HG03432 (cell line): ENCODE measurements around the gene ARHGAP20.

Experiments used
- ATAC-seq: cut with Tn5 transposase; IDR thresholded peaks from one replicate; pipeline ENCODE4 v1.9.1; 2021; ENCODE audit warnings: mild to moderate bottlenecking, moderate library complexity; ENCODE audit not compliant: unreplicated experiment

ARHGAP20 gene

GRCh38 chr11:110711776-110712658, at the start of gene ARHGAP20:
TSS of gene ARHGAP20 (minus strand) at chr11:110712437. CDS start at chr11:110712231, 206 bp downstream.
- ATAC-seq = peak; percentile 90

- ATAC-seq = no peak
These were observed 49.8 kb upstream of the ARHGAP20 start for GRCh38 chr11:110761991-110762390.

DNA sequence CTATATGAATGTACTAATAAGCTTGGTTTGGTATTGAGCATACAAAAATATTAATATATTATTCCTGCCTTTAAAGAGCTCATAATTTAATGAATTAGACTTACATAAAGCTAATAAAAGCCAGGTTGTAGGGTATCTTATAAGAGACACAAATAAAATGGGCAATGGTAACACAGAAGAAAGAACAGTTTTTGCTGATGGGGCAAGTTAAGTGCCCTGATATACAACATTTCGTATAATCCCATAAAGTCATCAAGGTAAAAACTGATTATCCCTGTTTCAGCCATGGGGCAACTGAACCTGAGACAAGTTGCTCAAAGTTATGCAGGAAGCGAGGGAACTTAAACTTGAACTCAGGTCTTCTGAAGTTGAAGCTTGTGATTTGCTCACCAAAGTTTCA, 48.9 kb upstream of the ARHGAP20 start:
- ATAC-seq = no peak

- ATAC-seq = no peak
These were observed 47.7 kb upstream of the ARHGAP20 start for GRCh38 chr11:110759972-110760381.

DNA sequence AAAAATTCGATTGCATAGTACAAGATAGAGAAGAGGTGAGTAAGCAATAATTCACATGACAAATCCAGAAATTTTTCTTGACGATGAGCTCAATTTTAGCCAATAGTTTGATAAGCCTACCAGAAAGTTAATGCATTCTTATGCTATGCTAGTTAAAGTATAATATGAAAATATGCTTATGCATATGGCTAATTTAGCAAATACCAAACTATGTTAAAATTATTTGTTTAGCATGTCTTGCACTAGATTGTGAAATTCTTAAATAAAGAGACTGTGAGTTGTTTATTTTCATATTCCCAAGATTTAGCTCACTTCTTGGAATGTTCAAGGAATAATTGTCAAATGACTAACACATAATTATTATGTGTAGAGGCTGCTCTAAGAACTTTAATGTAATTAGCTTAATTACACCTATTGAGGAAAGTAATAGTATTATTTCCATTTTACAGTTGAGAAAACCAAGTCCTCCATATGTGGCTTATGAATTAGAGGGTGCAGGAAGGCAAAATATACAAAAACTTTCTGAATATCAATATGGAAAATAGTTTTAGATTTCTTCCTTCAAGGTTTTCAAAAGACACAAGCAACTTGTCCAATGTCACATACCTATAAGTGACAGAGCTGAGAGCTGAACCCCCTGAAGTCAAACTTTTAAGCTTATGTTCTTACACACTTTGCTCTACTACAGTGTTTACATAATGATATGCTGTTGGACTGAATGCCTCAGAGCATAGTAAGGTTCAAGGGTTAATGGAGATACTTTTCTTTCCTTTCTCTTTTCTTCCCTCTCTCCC, 45.9 kb upstream of the ARHGAP20 start:
- no peak for ATAC-seq

DNA sequence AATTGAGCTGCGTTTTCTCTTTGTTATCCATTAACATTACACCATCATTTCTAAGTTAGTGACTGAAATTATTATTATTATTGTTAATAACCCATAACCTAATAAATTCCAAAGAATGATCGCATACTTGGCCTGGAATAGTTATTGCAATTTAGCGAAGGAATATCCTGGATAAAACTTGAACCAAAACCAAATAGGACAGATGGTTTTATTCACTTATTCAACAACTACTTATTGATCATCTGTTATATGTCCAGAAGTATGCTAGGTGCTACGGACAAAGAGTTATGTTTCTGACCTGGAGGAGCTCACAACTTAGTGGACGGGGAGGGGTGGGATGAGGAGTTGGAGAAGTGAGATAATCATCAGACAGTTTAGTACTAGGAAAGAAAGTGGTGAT, 44.8 kb upstream of the ARHGAP20 start:
- no peak for ATAC-seq

DNA sequence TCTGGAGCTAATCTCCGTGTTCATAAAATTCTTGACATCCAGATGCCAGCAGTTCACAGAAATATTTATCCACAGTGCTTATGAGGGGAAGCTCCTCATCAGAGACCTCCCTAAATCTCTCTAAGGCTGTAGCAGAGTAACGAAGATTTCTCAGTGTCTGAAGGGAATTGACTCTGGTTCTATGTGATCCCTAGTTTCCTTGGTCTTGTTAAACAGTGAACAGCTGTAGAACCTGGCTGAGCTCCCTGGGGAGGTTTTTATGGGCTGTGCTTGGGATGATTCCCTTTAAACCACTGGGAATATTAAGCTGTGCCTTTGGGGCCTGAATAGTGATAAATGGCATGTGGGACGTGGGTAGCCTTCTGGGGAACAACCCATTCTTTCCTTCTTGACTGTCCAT, 43.7 kb upstream of the ARHGAP20 start:
- no peak for ATAC-seq

DNA sequence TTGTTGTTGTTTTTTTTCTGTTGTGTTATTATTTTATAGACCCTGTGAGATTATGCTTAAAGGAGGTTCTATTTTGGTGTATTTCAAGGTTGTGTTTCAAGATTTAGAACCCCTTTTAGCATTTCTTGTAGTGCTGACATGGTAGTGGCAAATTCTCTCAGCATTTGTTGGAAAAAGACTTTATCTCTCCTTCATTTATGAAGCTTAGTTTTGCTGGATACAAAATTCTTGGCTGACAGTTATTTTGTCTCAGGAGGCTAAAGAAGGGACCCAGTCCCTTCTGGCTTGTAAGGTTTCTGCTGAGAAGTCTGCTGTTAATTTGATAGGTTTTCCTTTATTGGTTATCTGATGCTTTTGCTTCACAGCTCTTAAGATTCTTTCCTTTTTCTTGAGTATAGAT, 40.7 kb upstream of the ARHGAP20 start:
- no peak for ATAC-seq

GRCh38 chr11:110750100-110750499, 37.9 kb upstream of the ARHGAP20 start:
- ATAC-seq = no peak

- ATAC-seq = no peak
These were observed 35.3 kb upstream of the ARHGAP20 start for GRCh38 chr11:110747531-110747930.

DNA sequence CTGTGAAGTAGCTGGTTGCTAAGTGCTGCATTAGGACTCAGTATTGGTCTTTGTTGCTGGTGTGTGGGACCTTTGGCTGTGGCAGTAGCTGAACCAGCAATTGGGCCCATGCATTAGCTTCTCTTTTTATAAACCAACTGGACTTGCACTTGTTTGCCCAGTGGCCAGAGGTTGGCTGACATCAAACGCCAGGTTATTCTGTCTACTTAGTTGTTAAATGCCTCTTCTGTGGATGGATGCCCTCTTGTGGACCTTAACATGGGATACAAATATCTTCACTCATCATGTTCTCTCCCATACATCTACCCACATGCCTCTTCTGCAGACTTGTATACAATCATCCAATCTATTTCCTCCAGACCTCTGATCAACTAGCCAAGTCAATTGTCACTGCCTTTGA, 26.4 kb upstream of the ARHGAP20 start:
- ATAC-seq = no peak

- no peak for ATAC-seq
These were observed 25.4 kb upstream of the ARHGAP20 start for GRCh38 chr11:110737593-110737992.

GRCh38 chr11:110736171-110736553, 23.9 kb upstream of the ARHGAP20 start:
- no peak for ATAC-seq

DNA sequence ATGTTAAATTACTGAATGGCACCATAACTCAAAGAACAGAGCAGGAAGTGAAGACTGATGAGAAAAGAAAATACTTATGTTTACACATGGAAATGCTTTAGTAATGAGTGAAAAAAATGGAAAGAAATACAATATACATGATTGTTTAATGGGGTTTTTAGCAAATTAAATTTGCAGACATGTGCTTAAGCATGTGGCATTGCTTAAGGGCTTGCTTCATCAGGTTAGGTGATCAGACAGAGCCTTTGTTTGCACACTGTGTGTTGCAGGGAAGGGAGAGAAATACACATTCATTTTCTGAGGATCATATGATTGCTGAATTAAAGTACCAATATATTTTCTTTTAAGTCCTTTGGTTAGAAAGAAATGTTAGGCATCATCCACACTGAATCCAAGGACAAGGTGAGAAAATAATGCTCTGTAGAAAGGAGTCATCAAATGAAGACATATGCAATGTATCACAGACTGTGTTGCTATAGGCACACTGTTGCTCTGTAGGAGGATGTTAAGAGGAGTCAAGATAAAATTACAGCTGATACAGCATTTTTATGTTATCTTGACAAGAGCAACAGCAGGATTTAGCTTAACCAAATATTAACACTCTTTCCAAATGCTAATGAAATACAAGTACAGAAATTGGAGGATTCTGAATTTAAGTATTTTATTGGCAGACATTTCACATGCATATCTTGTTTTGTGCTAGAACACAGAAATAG, 23.4 kb upstream of the ARHGAP20 start:
- no peak for ATAC-seq

DNA sequence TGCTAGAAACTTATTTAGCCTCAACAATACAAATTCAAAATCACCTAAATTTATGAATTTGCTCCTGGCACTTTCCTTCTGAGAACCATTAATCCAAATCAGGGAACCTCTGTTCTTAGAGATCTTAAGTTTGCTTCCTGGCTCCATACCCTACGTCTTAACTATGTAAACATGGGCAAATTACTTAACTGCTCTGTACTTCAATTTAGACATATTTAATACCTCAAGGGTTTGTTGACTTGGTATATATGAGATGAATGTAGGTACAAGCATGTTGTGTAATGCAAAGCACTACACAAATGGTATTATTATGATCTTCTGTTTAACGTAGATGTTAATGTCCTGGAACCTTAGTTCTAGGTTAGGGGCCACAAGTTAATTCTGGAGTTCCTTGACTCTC, 22.6 kb upstream of the ARHGAP20 start:
- no peak for ATAC-seq

DNA sequence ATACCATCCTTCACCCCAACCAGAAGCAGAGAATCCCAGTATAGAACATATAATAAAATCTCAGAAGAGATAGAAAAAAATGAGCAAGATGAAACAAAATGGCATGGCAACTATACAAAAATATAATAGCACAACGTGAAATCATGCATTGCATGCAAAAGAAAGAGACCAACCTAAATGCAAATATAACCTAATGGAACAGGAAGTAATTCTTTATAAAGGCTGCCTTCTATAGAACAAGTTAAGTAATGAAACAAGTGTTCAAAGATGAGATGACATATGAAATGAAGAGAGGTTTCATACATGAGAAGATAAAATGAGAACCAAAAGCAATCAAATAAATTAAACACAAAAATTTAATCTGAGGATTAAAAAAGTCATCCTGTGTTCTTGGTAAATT, 18.5 kb upstream of the ARHGAP20 start:
- ATAC-seq = no peak

DNA sequence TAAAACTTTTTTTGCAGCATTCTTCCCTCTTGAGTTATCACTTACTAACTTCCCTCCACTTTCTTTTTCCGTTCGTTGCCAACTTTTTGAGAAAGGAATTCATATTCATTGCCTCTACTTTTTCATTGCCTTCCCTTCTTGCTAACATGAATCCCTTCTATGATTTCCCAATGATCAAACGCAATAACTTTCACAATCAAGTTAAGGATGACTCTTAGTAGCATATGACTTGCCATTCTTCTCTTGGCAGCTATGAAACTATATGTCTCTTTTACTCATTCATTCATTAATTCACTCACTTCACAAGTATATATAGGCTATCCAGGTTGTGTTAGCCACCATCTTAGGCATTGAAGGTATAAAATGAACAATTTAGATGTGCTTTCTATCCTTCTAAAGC, 16.6 kb upstream of the ARHGAP20 start:
- no peak for ATAC-seq

DNA sequence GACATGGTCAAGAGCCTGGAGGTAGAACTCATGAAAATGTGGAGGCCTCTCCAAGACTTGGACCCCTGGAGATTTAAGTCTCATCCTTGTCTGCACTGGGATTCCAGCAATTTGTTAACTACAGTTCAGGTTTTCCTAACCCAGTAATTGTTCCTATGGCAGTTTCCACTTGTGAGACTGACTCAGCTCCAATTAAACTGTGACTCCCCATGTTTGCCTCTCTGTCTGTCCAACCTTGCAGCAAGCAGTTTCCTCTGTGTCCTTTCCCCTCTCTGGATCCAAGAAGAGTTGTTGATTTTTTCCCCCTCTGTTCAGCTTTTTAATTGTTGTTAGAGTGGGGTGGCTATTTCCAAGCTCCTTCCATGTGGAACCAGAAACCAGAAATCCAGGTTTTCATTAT, 16.2 kb upstream of the ARHGAP20 start:
- ATAC-seq = no peak

DNA sequence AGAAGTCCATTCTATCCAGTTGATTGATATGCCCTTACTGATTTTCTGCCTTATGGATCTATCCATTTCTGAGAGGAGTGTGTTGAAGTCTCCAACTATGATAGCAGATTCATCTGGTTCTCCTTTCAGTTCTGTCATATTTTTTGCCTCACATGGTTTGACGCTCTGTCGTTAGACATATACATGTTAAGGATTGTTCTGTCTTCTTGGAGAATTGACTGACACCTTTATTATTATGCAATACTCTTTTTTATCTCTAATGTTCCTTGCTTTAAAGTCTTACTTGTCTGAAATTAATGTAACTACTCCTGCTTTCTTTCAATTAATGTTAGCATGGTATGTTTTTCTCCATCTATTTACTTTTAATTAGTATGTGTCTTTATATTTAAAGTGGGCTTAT, 12.1 kb upstream of the ARHGAP20 start:
- ATAC-seq = no peak

DNA sequence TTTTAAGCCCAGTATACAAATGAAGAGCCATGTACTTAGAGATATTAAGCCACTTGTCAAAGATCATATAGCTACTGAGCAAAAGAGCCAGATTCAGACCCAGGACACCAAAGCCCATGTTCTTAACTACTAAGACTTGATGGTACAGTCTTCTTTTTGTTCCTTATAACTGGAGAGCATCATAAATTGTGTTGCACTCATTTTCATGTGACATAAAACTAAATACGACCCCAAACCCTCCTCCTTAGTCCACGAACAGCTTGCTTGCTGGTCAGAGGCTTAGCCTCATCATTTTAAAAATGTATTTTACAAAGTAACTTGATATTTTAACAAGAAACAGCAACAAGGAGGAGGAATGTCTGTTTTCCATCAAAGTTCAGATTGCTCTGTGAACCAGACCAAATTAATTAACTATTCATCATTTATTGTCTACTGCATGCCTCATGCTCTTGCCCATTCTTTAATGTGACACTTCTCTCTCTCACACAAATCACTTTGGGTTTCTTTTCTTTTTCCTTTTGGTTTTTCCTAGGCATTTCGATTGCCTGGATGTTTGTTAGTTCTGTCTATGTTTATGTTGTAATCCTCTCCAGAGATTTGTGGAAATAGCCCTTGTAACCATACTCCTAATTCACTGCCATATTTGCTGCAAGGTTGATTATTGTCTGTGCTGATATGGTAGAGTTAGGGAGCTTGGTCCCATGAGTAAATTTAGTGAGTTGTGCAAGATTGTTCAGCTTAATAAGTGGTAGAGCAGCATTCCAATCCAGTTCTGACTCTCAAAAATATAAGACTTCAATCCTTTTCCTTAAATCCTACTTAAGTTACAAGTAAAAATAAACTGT, 8.4 kb upstream of the ARHGAP20 start:
- ATAC-seq = no peak

- no peak for ATAC-seq
These were observed 4.1 kb upstream of the ARHGAP20 start for GRCh38 chr11:110716361-110716760.
